Upper lobe of left lung (tissue), 6 donors: ENCODE data around the gene PANK3. TPM values are rescaled to one million over a fixed set of nuclear protein-coding genes. Genes with fewer than 3 reads are reported as not detected.

Experiments
- ATAC-seq, 2 donors: fragments of 200-7000 bp; cut with Tn5 transposase; one replicate each; pipeline ENCODE4 v1.9.1; 2022; ENCODE audit warnings: mild to moderate bottlenecking in 2 of 2, moderate library complexity in 2 of 2; ENCODE audit not compliant: low FRiP score in 2 of 2
- DNase-seq, 2 donors: peaks; one replicate each; pipeline ENCODE4 v3.0.0-alpha.2; 2019 to 2020
- H3K27ac ChIP-seq, 4 donors: fragments of 200-600 bp; sonication (generic); one replicate each; pipeline ENCODE4 v1.5.1; 2016 to 2019
- H3K27me3 ChIP-seq, 4 donors: fragments of 200-600 bp; sonication (generic); one replicate each; pipeline ENCODE4 v1.5.1; 2017 to 2019
- H3K36me3 ChIP-seq, 4 donors: fragments of 200-600 bp; sonication (generic); one replicate each; pipeline ENCODE4 v1.5.1; 2016 to 2019
- H3K4me1 ChIP-seq, 4 donors: fragments of 200-600 bp; sonication (generic); one replicate each; pipeline ENCODE4 v1.5.1; 2018 to 2019
- H3K4me3 ChIP-seq, 4 donors: fragments of 200-600 bp; sonication (generic); one replicate each; pipeline ENCODE4 v1.5.1; 2017 to 2019; ENCODE audit warnings: mild to moderate bottlenecking in 2 of 4, moderate library complexity in 1 of 4
- H3K9me3 ChIP-seq, 4 donors: fragments of 200-600 bp; sonication (generic); one replicate each; pipeline ENCODE4 v1.5.1; 2018 to 2019
- CTCF ChIP-seq, 6 experiments: fragments of 450-650 bp in 4 of 6; fragments of 200-600 bp in 2 of 6; sonication (generic) in 2 of 6; IDR thresholded peaks; one replicate each; pipeline ENCODE4 v1.5.1; 2016 to 2019; ENCODE audit warnings: antibody characterized with exemption in 6 of 6
- EP300 ChIP-seq, 4 donors: sonication (generic); formaldehyde crosslinking; IDR thresholded peaks; one replicate each; pipeline ENCODE4 v1.5.1; 2017; ENCODE audit warnings: antibody characterized with exemption in 4 of 4, control low read depth in 2 of 4
- POLR2A ChIP-seq, 4 donors: fragments of 450-650 bp; IDR thresholded peaks; one replicate each; pipeline ENCODE4 v1.5.1; 2016 to 2017; ENCODE audit warnings: antibody characterized with exemption in 4 of 4, mild to moderate bottlenecking in 2 of 4
- POLR2AphosphoS5 ChIP-seq, 2 donors: sonication (generic); formaldehyde crosslinking; IDR thresholded peaks; one replicate each; pipeline ENCODE4 v1.5.1; 2017; ENCODE audit warnings: antibody characterized with exemption in 2 of 2
- WGBS, 2 donors: methylation state at CpG; one replicate each; pipeline ENCODE4 v1.1.5; 2017 to 2018; 5-methylcytosine and 5-hydroxymethylcytosine counted together
- total RNA-seq, 6 donors: library from RNA; depleted of rRNA in 4 of 6; stranded (reverse); fragments of >200 nt in 4 of 6; gene quantifications; one replicate each; pipeline versions ENCODE4 v1.1.0 to v1.2.1, GENCODE V29; 2016 to 2021
- donor health status: DM: no; HTN: no; CAD: no; lungs with moderate emphysema.
- donor health status: DM: no; HTN: yes; CAD: no; lungs with severe emphysema.

Gene PANK3
- total RNA-seq, 6 donors from 2014 or later: 11.5 to 59.2 (median 38.6) TPM

GRCh38 chr5:168570490-168571328, 8.5 kb downstream of the PANK3 start:
- TF ChIP-seq POLR2AphosphoS5 (IDR thresholded peaks at IDR 0.05): no peak
- TF ChIP-seq POLR2A (IDR thresholded peaks at IDR 0.05): no peak
- TF ChIP-seq CTCF (IDR thresholded peaks at IDR 0.05): no peak
- no peak for TF ChIP-seq EP300 (IDR thresholded peaks at IDR 0.05)
- DNase-seq: no peak
- Histone ChIP-seq H3K27me3 (no peaks in the 10 kb centered on the region), H3K27ac (no peak overlapping the region), H3K4me1 (peaks cover 0 to 3% (median 0%) of the 10 kb centered on the region in 4 donors), H3K9me3 (no peaks in the 10 kb centered on the region), H3K36me3 (peaks cover 0 to 33% (median 4%) of the 10 kb centered on the region in 4 donors), H3K4me3 (no peak overlapping the region)
- ATAC-seq: no peak
- 77 to 78% methylated on average over 11 of the region's 11 CpGs for WGBS, 2 donors

GRCh38 chr5:168568738-168569137, 10.4 kb downstream of the PANK3 start:
- ATAC-seq: no peak
- Histone ChIP-seq H3K4me1 (peaks cover 0 to 3% (median 0%) of the 10 kb centered on the region in 4 donors), H3K27ac (no peak overlapping the region), H3K9me3 (no peaks in the 10 kb centered on the region), H3K27me3 (no peaks in the 10 kb centered on the region), H3K36me3 (peaks cover 0 to 51% (median 9%) of the 10 kb centered on the region in 4 donors), H3K4me3 (no peak overlapping the region)
- WGBS, 2 donors: 96 to 97% methylated on average over 6 of the region's 6 CpGs
- TF ChIP-seq POLR2A (IDR thresholded peaks at IDR 0.05) (no peak), EP300 (IDR thresholded peaks at IDR 0.05) (no peak), POLR2AphosphoS5 (IDR thresholded peaks at IDR 0.05) (no peak), CTCF (IDR thresholded peaks at IDR 0.05) (no peak)
- no peak for DNase-seq

GRCh38 chr5:168563959-168564358, 15.2 kb downstream of the PANK3 start:
- Histone ChIP-seq H3K27ac (no peak overlapping the region), H3K4me3 (no peak overlapping the region), H3K36me3 (peaks cover 0 to 86% (median 24%) of the 10 kb centered on the region in 4 donors), H3K9me3 (no peaks in the 10 kb centered on the region), H3K27me3 (no peaks in the 10 kb centered on the region), H3K4me1 (no peaks in the 10 kb centered on the region)
- DNase-seq (no peak), ATAC-seq (no peak)
- TF ChIP-seq POLR2A (IDR thresholded peaks at IDR 0.05): no peak
- WGBS, 2 donors: 93 to 97% methylated on average over 1 of the region's 1 CpG

- Histone ChIP-seq H3K36me3 (peaks cover 7 to 89% (median 39%) of the 10 kb centered on the region in 4 donors), H3K27me3 (no peaks in the 10 kb centered on the region), H3K4me3 (no peak overlapping the region), H3K4me1 (no peaks in the 10 kb centered on the region), H3K27ac (no peak overlapping the region), H3K9me3 (no peaks in the 10 kb centered on the region)
- DNase-seq: no peak
- no peak for ATAC-seq
- 80 to 82% methylated on average over 2 of the region's 2 CpGs for WGBS, 2 donors
- TF ChIP-seq POLR2AphosphoS5 (IDR thresholded peaks at IDR 0.05) (no peak), CTCF (IDR thresholded peaks at IDR 0.05) (no peak), EP300 (IDR thresholded peaks at IDR 0.05) (no peak), POLR2A (IDR thresholded peaks at IDR 0.05) (no peak)
Measured at GRCh38 chr5:168562279-168562678, 16.9 kb downstream of the PANK3 start.

- Histone ChIP-seq H3K27ac (no peak overlapping the region), H3K36me3 (peaks cover 10 to 77% (median 42%) of the 10 kb centered on the region in 4 donors), H3K4me3 (no peak overlapping the region), H3K27me3 (no peaks in the 10 kb centered on the region), H3K4me1 (no peaks in the 10 kb centered on the region), H3K9me3 (no peaks in the 10 kb centered on the region)
- WGBS, 2 donors: 86 to 93% methylated on average over 2 of the region's 2 CpGs
- no peak for DNase-seq
- no peak for TF ChIP-seq EP300 (IDR thresholded peaks at IDR 0.05)
- TF ChIP-seq POLR2A (IDR thresholded peaks at IDR 0.05): no peak
- TF ChIP-seq CTCF (IDR thresholded peaks at IDR 0.05): no peak
- TF ChIP-seq POLR2AphosphoS5 (IDR thresholded peaks at IDR 0.05): no peak
- ATAC-seq: no peak
Measured at GRCh38 chr5:168557389-168557788, 21.8 kb downstream of the PANK3 start.
